DOHH2 (cell line): Measurements from ENCODE around the gene HELLS.
"Not testable (repeated sequence)": the region's sequence is repeated elsewhere in the genome, so short reads cannot be mapped to it uniquely, and the experiment has no call there.

Experiments
- EZH2phosphoT487 ChIP-seq: fragments of 200-600 bp; sonication (generic); IDR thresholded peaks from 2 replicates; pipeline ENCODE4 v1.6.1; 2017; ENCODE audit warnings: borderline replicate concordance, mild to moderate bottlenecking, antibody characterized with exemption, low read length, moderate library complexity, mixed read lengths
- TF ChIP-seq, protein P1 (sequence below): fragments of 200-600 bp; sonication (generic); IDR thresholded peaks from one replicate; pipeline ENCODE4 v1.5.1; 2014; ENCODE audit warnings: antibody characterized with exemption, mild to moderate bottlenecking, low read depth, low read length; ENCODE audit not compliant: poor library complexity, severe bottlenecking

DNA sequence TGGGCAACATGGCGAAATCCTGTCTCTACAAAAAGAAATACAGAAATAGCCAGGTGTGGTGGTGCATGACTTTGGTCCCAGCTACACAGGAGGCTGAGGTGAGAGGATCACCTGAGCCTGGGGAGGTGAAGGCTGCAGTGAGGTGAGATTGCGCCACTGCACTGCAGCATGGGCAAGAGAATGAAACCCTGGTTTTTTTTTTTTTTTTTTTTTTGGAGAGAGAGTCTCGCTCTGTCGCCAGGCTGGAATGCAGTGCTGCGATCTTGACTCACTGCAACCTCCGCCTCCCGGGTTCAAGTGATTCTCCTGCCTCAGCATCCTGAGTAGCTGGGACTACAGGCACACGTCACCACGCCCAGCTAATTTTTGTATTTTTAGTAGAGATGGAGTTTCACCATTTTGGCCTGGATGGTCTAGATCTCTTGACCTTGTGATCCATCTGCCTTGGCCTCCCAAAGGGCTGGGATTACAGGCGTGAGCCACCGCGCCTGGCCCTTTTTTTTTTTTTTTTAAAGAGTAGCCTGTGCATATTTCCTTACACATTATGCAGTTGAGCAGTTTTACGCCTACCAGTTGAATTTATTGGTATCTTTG is 22.2 kb downstream of the HELLS start:
- TF ChIP-seq, protein P1, sequence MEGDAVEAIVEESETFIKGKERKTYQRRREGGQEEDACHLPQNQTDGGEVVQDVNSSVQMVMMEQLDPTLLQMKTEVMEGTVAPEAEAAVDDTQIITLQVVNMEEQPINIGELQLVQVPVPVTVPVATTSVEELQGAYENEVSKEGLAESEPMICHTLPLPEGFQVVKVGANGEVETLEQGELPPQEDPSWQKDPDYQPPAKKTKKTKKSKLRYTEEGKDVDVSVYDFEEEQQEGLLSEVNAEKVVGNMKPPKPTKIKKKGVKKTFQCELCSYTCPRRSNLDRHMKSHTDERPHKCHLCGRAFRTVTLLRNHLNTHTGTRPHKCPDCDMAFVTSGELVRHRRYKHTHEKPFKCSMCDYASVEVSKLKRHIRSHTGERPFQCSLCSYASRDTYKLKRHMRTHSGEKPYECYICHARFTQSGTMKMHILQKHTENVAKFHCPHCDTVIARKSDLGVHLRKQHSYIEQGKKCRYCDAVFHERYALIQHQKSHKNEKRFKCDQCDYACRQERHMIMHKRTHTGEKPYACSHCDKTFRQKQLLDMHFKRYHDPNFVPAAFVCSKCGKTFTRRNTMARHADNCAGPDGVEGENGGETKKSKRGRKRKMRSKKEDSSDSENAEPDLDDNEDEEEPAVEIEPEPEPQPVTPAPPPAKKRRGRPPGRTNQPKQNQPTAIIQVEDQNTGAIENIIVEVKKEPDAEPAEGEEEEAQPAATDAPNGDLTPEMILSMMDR: not testable (repeated sequence)
- not testable (repeated sequence) for TF ChIP-seq EZH2phosphoT487
